Smooth muscle cell (in vitro differentiated cells): ENCODE measurements around the gene PSRC1. TPM values are rescaled to one million over a fixed set of nuclear protein-coding genes. Genes with fewer than 3 reads are reported as not detected.

Experiments
- DNase-seq: peaks from one replicate; lab custom pipeline; 2025; ENCODE audit not compliant: unreplicated experiment; lab: John Stamatoyannopoulos, UW
- H2AFZ ChIP-seq: fragments of 200-600 bp; sonication (generic); 2 replicates; pipeline ENCODE4 v1.6.0; 2016; ENCODE audit warnings: antibody characterized with exemption, low read depth, mild to moderate bottlenecking
- H3F3A ChIP-seq: fragments of 200-600 bp; sonication (generic); 2 replicates; pipeline ENCODE4 v1.6.0; 2017; ENCODE audit warnings: antibody characterized with exemption, low read depth
- H3K27ac ChIP-seq: fragments of 200-600 bp; sonication (generic); 2 replicates; pipeline ENCODE4 v1.5.1; 2016; ENCODE audit warnings: low read depth, mild to moderate bottlenecking
- H3K27me3 ChIP-seq: fragments of 200-600 bp; sonication (generic); 2 replicates; pipeline ENCODE4 v1.6.1; 2016; ENCODE audit warnings: low read depth, mild to moderate bottlenecking
- H3K36me3 ChIP-seq: fragments of 200-600 bp; sonication (generic); 2 replicates; pipeline ENCODE4 v1.5.1; 2016; ENCODE audit warnings: low read depth
- H3K4me1 ChIP-seq: fragments of 200-600 bp; sonication (generic); 2 replicates; pipeline ENCODE4 v1.5.1; 2016; ENCODE audit warnings: low read depth
- H3K4me2 ChIP-seq: fragments of 200-600 bp; sonication (generic); 2 replicates; pipeline ENCODE4 v1.6.0; 2016; ENCODE audit warnings: mild to moderate bottlenecking
- H3K4me3 ChIP-seq: fragments of 200-600 bp; sonication (generic); 2 replicates; pipeline ENCODE4 v1.5.1; 2016; ENCODE audit warnings: mild to moderate bottlenecking
- H3K79me2 ChIP-seq: fragments of 200-600 bp; sonication (generic); 2 replicates; pipeline ENCODE4 v1.6.0; 2016; ENCODE audit warnings: low read depth, mild to moderate bottlenecking
- H3K9ac ChIP-seq: fragments of 200-600 bp; sonication (generic); 2 replicates; pipeline ENCODE4 v1.6.0; 2016; ENCODE audit warnings: low read depth
- H3K9me3 ChIP-seq: fragments of 200-600 bp; sonication (generic); replicated peaks from 2 replicates; pipeline ENCODE4 v1.5.1; 2016; ENCODE audit warnings: low read depth
- H4K20me1 ChIP-seq: fragments of 200-600 bp; sonication (generic); 2 replicates; pipeline ENCODE4 v1.6.0; 2016; ENCODE audit warnings: low read depth
- WGBS: methylation state at CpG from one replicate; pipeline ENCODE4 v1.1.7; 2016; ENCODE audit warnings: low lambda C conversion rate; 5-methylcytosine and 5-hydroxymethylcytosine counted together
- polyA plus RNA-seq: library from polyadenylated mRNA; unstranded; fragments of >200 nt; fragmentation: Nextera tagmentation; extraction: Ambion mirVana; gene quantifications from 2 replicates; pipeline ENCODE4 v1.2.1, GENCODE V29; 2016
- total RNA-seq: library from RNA; depleted of rRNA; stranded (reverse); fragments of >200 nt; gene quantifications from 2 replicates; pipeline ENCODE4 v1.2.3, GENCODE V29; 2014
- TF ChIP-seq, protein P1 (sequence below): fragments of 200-600 bp; sonication (generic); IDR thresholded peaks from 2 replicates; pipeline ENCODE4 v1.5.1; 2017; ENCODE audit warnings: borderline replicate concordance, mild to moderate bottlenecking, antibody characterized with exemption; ENCODE audit not compliant: insufficient read depth, poor library complexity, severe bottlenecking

The PSRC1 gene
- total and polyA plus RNA-seq, 2 experiments from 2014 or later = 5.5 to 10.8 TPM

DNA sequence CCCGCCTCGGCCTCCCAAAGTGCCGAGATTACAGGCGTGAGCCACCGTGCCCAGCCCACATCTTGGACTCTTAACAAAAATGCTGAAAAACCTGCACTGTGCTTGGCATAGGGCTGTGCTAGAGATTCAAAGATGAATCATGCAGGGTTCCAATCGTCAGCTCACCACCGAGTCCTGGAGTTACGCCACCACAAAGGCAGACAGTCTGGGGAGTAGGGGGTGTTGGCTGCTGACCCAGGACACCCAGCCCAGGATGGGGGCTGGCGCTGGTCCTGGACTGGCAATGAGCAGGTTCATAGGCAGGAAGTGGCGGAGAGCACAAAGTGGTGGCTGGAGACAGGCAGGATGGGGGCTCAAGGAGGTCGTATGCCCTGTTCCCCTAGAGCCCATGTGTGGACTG, 16.0 kb downstream of the PSRC1 start:
- H3K9ac ChIP-seq = no peak overlapping the region
- no peak overlapping the region for H3K4me3 ChIP-seq
- no peak overlapping the region for H3K4me2 ChIP-seq
- H3K36me3 ChIP-seq = no peaks in the 10 kb centered on the region
- no peaks in the 10 kb centered on the region for H3K9me3 ChIP-seq
- TF ChIP-seq, protein P1, sequence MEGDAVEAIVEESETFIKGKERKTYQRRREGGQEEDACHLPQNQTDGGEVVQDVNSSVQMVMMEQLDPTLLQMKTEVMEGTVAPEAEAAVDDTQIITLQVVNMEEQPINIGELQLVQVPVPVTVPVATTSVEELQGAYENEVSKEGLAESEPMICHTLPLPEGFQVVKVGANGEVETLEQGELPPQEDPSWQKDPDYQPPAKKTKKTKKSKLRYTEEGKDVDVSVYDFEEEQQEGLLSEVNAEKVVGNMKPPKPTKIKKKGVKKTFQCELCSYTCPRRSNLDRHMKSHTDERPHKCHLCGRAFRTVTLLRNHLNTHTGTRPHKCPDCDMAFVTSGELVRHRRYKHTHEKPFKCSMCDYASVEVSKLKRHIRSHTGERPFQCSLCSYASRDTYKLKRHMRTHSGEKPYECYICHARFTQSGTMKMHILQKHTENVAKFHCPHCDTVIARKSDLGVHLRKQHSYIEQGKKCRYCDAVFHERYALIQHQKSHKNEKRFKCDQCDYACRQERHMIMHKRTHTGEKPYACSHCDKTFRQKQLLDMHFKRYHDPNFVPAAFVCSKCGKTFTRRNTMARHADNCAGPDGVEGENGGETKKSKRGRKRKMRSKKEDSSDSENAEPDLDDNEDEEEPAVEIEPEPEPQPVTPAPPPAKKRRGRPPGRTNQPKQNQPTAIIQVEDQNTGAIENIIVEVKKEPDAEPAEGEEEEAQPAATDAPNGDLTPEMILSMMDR = no peak
- no peaks in the 10 kb centered on the region for H3F3A ChIP-seq
- no peaks in the 10 kb centered on the region for H3K79me2 ChIP-seq
- H4K20me1 ChIP-seq = no peaks in the 10 kb centered on the region
- 76% methylated on average over 11 of the region's 11 CpGs for WGBS
- H2AFZ ChIP-seq = no peak overlapping the region
- DNase-seq = no peak
- no peaks in the 10 kb centered on the region for H3K27me3 ChIP-seq
- no peaks in the 10 kb centered on the region for H3K4me1 ChIP-seq
- H3K27ac ChIP-seq = no peak overlapping the region

DNA sequence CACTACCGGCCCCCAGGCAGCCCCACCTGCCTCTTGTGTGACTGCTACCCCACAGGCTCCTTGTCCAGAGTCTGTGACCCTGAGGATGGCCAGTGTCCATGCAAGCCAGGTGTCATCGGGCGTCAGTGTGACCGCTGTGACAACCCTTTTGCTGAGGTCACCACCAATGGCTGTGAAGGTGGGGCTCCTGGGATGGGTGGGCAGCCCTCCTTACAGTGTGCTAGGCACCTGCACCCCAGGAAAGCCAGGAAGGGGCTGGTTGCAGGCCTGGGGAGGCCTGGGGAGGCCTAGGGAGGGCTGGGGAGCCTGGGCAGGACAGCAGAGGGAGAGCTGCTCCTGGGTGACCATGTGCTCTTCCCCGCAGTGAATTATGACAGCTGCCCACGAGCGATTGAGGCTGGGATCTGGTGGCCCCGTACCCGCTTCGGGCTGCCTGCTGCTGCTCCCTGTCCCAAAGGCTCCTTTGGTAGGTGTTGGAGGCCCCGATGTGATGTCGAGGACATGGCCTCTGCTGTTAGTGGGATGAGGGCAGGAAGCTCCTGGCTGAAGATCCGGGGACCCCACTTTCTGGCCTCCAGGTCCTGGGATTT, 17.1 kb downstream of the PSRC1 start:
- Histone ChIP-seq H4K20me1 (no peaks in the 10 kb centered on the region), H3K9me3 (no peaks in the 10 kb centered on the region), H3K4me2 (no peak overlapping the region), H3K36me3 (no peaks in the 10 kb centered on the region), H3K4me3 (no peak overlapping the region), H3K9ac (no peak overlapping the region), H3K27ac (no peak overlapping the region), H2AFZ (no peak overlapping the region), H3F3A (no peaks in the 10 kb centered on the region), H3K27me3 (no peaks in the 10 kb centered on the region), H3K79me2 (no peaks in the 10 kb centered on the region), H3K4me1 (no peaks in the 10 kb centered on the region)
- 95% methylated on average over 13 of the region's 13 CpGs for WGBS
- no peak for DNase-seq
- TF ChIP-seq, protein P1 = no peak

DNA sequence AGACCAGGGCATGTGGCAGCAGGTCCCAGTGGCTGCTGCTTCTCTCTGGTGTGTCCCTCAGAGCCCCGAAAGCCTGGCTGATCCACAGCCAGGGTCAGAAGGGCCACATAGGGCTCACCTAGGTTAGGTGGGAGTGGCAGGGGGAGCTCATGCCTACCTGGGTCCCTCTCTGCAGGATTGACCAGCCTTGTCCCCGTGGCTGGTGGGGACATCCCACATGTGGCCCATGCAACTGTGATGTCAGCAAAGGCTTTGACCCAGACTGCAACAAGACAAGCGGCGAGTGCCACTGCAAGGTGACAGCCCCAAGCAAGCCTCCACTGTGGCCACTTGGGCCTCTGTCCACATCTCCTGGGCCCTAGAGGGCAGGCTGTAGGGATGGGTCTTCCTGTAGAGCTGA, 17.9 kb downstream of the PSRC1 start:
- 91% methylated on average over 4 of the region's 4 CpGs for whole genome bisulfite sequencing
- no peak for DNase-seq
- Histone ChIP-seq H3K27me3 (no peaks in the 10 kb centered on the region), H3K36me3 (no peaks in the 10 kb centered on the region), H3K4me2 (no peak overlapping the region), H3K4me1 (peaks cover 3% of the 10 kb centered on the region), H3K9ac (no peak overlapping the region), H3K4me3 (no peak overlapping the region), H3K27ac (no peak overlapping the region), H2AFZ (no peak overlapping the region), H4K20me1 (no peaks in the 10 kb centered on the region), H3K79me2 (no peaks in the 10 kb centered on the region), H3F3A (no peaks in the 10 kb centered on the region), H3K9me3 (no peaks in the 10 kb centered on the region)
- TF ChIP-seq, protein P1 = no peak

DNA sequence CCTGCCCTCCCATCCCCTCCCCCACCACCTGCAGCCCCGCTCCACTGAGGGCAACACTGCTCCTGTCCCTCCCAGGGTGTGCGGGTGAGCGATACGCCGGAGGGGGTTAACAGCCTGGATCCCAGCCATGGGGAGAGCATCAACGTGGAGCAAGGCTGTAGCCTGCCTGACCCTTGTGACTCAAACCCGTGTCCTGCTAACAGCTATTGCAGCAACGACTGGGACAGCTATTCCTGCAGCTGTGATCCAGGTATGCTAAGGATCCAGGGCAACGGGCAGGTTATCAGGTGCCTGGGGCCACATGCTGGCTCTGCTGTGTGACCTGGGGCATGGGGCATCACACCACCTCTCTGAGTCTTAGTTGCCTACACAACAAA, 18.6 kb downstream of the PSRC1 start:
- Histone ChIP-seq H3K4me2 (no peak overlapping the region), H3K79me2 (no peaks in the 10 kb centered on the region), H3K4me1 (peaks cover 3% of the 10 kb centered on the region), H3K36me3 (no peaks in the 10 kb centered on the region), H2AFZ (no peak overlapping the region), H3K9me3 (no peaks in the 10 kb centered on the region), H3K9ac (no peak overlapping the region), H3F3A (no peaks in the 10 kb centered on the region), H3K27ac (no peak overlapping the region), H3K4me3 (no peak overlapping the region), H3K27me3 (no peaks in the 10 kb centered on the region), H4K20me1 (no peaks in the 10 kb centered on the region)
- no peak for DNase-seq
- TF ChIP-seq, protein P1 = no peak
- WGBS = 80% methylated on average over 9 of the region's 9 CpGs
